ENCODE measurements around the gene ATG10.
"Not testable (repeated sequence)": the region's sequence is repeated elsewhere in the genome, so short reads cannot be mapped to it uniquely, and the experiment has no call there.

DNA sequence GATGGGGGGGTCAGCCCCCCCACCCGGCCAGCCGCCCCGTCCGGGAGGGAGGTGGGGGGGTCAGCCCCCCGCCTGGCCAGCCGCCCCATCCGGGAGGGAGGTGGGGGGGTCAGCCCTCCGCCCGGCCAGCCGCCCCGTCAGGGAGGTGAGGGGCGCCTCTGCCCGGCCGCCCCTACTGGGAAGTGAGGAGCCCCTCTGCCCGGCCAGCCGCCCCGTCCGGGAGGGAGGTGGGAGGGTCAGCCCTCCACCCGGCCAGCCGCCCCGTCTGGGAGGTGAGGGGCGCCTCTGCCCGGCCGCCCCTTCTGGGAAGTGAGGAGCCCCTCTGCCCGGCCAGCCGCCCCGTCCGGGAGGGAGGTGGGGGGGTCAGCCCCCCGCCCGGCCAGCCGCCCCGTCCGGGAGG, 168.0 kb downstream of the ATG10 start:
- not testable (repeated sequence) for TF ChIP-seq MXI1 (IDR thresholded peaks at IDR 0.05; ENCODE audit: low read depth, low read length); TAF1 (IDR thresholded peaks at IDR 0.05; ENCODE audit: borderline replicate concordance, low read depth, low read length); GABPA (IDR thresholded peaks at IDR 0.05; ENCODE audit: low read depth); RFX5 (IDR thresholded peaks at IDR 0.05; ENCODE audit: low read length); JUND (IDR thresholded peaks at IDR 0.05)
- TF ChIP-seq, protein P1, sequence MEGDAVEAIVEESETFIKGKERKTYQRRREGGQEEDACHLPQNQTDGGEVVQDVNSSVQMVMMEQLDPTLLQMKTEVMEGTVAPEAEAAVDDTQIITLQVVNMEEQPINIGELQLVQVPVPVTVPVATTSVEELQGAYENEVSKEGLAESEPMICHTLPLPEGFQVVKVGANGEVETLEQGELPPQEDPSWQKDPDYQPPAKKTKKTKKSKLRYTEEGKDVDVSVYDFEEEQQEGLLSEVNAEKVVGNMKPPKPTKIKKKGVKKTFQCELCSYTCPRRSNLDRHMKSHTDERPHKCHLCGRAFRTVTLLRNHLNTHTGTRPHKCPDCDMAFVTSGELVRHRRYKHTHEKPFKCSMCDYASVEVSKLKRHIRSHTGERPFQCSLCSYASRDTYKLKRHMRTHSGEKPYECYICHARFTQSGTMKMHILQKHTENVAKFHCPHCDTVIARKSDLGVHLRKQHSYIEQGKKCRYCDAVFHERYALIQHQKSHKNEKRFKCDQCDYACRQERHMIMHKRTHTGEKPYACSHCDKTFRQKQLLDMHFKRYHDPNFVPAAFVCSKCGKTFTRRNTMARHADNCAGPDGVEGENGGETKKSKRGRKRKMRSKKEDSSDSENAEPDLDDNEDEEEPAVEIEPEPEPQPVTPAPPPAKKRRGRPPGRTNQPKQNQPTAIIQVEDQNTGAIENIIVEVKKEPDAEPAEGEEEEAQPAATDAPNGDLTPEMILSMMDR (IDR thresholded peaks at IDR 0.05): not testable (repeated sequence)
- TF ChIP-seq, protein P2, sequence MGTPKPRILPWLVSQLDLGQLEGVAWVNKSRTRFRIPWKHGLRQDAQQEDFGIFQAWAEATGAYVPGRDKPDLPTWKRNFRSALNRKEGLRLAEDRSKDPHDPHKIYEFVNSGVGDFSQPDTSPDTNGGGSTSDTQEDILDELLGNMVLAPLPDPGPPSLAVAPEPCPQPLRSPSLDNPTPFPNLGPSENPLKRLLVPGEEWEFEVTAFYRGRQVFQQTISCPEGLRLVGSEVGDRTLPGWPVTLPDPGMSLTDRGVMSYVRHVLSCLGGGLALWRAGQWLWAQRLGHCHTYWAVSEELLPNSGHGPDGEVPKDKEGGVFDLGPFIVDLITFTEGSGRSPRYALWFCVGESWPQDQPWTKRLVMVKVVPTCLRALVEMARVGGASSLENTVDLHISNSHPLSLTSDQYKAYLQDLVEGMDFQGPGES (IDR thresholded peaks at IDR 0.05; ENCODE audit: low read depth, low read length): not testable (repeated sequence)
